Putamen (tissue), 1 donor: ENCODE results near the gene DSCAML1.

Experiments
- DNase-seq: peaks from one replicate; pipeline ENCODE4 v3.0.0-alpha.2; 2016; ENCODE audit warnings: low spot score

Gene DSCAML1

DNA sequence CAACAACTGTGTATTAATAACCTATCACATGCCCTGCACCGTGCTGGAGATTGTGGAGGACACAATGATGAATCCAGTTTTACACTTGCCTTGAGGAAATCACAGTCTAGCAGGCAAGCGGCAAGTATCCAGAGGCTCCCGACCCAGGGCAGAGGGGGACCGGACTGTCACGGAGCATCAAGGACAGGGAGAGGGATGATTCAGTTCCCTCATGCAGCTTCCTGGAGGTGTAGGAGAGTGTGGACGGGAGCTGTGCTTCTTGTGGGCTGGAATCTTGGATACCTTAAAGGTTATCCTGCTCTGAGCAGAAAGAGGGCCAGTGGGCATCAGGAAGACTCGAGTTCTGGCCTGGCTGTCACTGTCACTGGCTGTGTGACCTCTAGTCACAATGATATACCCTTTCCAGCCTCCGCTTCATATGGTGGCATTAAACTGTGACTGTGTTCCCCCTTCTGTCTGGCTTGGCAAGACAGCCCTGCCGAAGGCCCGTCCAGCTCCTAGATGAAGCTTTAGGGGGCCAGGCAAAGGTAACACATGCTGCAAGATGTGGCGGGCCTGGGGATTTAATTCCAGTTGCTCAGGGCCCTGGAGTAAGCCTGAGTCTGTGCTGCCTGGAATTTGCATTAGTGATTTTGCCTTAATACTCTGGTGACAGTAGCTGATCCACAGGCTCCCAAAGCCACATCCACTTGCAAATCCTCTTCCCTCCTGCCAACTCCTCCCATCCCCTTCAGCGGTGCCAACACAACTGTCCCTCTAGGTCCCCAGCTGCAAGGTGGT is 162.8 kb downstream of the DSCAML1 start:
- DNase-seq, result no peak

DNA sequence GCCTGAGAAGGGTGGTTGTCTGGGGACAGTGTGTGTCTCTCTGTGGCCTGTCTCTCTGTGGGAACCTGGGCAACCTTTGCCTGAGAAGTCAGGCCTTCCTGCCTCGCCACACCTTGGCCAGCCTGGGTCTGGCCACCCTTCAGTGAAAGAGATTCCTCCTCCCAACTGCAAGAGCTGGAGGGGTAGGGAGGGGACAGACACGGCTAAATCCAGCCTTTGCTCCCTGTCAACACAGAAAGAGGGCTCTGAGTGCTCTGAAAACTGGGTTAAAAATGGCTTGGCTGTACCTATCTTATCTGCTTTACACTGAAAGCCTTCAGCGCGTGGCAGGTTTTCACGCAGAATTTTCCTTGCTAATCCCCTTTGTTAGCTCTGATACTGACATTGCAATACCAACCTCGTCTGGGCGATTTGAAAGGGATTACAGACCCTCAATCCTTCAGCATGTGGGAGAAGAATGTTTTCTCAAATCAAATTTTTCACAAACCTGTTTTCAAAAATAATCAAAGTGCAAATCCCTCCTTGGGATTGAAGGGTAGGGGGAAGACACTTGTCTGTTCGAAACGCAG is 163.7 kb downstream of the DSCAML1 start:
- DNase-seq, result no peak

DNA sequence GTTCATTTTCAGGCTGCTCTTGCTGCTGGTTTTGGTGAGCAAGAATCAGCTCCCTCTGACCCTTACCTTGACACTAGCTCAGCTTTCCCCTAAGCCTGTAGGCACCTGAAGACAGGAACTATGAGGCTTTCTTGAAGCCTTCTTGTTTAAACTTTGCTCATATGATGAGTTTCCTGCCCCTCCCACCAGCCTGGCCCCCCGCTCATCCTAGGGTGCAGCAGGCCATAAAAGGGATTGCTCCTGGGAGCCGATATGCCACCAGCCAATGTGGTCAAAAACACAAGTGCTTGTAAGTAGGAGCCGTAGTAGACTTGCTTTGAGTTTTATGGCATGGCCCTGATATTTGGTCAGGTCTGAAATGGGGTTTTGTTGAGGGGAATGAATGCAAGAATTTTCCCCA is 164.7 kb downstream of the DSCAML1 start:
- DNase-seq, result no peak

DNA sequence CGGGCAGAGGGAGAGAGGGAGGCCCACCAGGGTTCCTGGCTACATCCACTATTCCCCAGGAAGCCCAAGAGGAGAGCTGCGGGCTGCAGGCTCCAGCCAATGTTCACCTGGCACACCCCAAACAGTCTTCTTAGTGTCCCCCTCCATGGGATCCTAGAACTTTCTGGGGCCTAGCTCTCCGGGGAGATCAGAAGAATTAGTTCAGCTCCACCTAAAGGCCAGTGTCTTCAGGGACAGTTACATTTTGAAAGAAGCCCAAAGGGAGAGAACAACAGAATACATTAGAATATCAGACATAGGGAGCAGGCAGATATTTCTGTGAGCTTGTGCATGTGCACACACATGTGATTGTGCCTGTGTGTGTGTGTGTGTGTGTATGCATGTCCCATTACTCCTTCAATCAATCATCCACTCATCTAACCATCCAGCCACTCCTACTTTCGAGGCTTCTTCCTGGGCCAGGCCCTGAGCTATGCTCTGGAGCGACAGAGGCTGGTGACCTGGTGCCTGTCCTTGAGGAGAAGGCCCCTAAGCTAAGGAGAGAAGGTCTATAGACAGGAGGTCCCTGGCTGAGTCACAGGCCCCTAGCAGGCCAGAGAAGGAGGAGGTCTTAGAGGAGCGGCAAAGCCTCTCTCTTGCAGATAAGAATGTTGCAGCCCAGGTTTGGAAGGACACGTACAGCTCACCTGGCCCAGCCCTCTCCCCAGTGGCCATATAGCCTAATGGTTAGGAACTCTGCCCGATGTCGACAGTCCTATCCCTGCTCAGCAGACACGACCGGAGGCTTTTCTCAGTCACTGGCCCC is 165.5 kb downstream of the DSCAML1 start:
- no peak for DNase-seq

DNA sequence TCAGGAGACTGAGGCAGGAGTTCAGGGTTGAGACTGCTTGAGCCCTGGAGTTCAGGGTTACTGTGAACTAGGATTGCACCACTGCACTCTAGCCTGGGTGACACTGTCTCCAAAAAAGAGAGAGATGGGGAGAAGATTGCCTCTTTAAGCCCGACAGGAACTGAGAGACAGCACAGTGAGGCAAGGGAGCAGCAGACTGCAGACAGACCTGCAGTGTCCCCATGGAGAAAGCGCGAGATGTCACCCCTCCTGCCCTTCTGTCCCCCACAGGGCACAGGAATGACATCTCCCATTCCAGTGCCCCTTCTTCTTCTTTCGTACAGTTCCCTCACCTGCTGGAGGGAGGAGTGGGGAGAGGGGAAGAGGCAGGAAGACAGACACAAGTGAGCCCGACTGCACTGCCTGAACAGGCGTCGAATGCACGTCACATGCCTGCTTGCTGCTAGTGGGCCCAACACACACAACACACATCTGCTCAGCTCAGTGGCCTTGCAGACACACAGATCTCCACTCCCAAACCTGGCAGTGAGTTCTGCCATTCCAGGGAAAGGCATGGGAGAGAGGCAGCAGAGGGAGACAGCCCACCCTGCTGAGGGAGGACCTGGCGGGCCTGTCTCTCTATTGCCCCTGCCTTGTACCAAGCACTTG is 167.0 kb downstream of the DSCAML1 start:
- DNase-seq, result no peak

DNA sequence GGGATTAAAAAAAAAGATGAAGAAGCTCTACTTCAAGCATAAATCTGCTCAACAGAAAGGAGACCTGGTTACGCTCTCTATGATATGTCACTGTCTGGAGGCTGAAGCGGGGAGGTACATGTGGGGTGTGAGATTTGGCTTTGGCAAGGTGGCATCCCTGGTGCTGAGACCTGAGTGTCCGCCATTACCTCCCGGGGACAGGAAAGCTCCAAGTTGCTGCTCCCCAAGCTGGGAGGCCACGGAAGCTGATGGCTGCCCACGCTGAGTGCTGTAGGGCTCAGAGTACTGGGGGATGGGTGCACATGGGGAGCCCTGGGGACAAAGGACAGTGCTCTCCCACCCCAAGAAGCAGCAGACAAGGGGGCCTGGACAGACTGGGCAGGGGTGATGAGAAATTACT is 167.9 kb downstream of the DSCAML1 start:
- DNase-seq, result no peak

DNA sequence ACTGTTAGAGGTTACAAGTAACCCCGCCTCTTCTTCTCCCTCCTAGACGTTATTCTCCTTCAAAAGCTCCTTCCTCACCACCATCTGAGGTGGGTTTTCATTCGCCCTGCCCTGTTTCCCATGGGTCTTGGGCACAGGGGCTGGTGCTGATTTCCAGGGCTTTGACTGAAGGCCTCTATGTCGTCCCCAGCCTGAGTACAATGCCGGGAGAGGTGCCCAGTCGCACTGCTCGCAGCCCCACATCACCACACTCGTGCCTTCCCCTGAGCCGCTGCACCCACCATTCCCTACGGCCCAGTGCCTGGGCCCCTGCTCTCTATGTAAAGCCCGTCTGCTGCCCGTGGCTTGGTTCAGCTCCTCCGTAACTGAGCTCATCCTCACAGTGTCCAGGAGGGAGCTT is 169.8 kb downstream of the DSCAML1 start:
- DNase-seq, result peak; percentile 73

DNA sequence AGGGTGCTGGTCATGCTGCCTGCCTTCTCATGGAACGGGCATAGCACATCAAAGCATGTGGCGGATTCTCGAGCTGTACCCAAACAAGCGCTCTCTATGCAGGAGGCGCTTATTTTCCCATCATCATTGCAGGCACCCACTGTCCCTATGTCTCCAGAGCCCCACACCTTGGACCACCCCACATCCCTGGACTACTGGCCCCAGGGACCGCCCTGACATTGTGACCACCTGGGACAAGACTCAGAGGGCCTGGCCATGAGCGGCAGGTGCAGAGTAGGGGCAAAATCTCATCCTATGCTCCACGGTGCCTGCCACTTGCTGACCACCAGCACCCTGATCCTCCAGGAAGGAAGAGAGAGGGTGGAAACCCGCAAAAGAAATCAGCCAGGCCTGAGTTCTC is 170.4 kb downstream of the DSCAML1 start:
- no peak for DNase-seq

DNA sequence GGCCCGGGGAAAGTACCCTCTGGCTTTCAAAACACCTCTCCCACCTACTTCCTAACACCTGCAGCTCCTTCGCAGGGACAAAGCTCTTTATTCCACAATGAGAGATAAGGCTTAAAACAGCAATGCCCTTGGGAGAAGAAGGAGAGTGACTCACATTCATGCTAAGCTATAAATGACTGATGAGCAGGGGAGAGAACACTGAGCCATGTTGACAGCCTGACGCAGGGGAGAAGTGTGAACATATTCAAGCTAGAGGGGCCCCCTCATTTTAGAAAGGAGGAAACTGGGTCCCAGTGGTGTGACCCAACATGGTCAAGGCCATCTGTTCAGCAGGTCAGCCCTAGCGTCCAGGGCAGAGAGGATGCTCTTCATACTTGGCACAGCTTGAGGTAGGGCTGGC is 171.8 kb downstream of the DSCAML1 start:
- DNase-seq, result no peak

DNA sequence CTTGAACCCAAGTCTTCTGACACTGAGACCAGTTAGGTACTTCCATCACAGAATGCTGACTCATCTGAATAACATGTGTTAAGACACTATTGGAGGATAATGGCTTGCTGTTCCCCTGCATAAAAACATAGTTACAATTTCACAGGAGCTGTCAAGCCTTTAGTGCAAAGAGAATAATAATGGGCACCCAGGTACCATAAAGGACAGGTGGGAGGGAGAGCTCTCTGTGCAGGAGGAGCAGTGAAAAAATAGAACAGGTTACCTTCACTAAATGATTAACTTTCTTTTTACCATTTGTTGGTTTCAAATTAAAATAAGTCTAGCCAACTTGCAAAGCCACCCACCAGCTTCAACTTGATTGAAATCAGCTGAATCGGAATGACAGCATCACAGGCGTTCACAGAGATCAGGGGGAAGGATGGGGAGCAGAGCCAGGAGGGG is 173.2 kb downstream of the DSCAML1 start:
- DNase-seq, result peak; percentile 77

DNA sequence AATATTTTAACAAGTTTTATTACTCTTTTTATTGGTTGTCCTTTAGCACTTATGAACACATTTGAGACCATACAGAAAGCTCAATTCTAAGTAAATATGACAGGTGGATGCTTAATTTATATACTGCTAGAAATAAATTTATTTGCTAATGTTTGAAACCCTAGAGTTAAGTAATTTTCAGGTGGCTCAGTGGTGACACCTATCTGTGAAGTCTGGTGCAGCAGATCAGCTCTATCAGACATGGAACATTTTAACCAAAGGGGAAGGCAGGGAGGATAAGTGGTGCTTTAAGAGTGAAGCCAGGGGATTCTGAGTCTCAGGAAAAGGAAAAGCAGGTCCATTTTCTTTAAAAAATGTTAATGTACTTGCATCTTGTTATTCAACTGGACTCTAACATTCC is 175.8 kb downstream of the DSCAML1 start:
- no peak for DNase-seq

DNA sequence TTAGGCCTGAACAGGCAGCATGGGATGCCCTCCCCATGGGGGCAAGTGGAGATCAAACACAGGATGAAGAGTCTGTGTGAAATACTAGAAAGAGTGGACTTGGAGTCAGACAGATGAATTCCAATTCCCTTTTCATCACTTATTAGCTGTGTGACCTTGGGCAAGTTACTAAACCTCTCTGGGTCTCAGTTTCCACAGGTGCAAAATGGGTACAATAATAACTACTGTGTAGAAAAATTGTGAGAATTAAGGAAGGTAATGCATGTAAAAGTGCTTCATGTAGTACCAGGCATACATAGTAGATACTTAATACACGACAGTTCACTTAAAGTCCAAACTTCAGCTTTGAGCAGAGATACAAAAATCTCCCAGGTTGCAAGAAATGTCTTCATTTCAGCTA is 176.4 kb downstream of the DSCAML1 start:
- DNase-seq, result no peak

DNA sequence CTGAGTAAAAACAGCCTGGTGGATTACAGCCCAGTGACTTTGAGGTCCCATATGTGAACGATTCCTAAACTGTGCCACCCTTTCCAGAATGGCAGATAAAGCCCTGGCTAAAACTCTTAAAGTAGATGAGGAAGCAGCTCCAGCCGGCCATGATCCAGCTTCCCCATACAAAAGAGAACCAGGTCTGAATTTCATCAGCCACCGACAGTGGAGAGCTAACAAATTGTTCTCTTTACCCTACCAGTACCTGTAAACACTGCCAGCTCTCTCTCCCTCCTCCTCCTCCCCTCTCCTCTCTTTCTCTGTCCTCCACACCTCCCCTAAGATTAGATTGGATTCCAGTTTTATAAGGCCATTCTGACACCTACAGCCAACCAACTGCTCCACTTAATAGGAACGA is 176.9 kb downstream of the DSCAML1 start:
- no peak for DNase-seq

DNA sequence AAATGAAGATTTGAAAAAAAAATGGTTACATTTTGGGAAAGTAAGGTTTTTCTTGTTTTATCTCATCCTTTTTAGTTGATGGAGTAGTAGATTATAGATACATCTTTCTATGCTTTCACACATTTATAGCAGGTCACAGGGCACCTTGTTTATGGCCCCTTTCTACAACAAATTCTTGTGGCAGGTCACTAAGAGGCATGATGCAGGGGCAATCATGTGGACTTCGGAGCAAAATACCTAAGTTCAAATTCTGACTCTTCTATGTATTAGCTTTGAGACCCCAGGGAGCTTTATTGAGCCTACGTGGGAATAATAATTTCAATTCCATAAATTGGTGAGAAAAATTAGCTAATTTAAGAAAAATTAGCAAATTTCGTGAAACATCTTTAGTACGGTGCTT is 177.4 kb downstream of the DSCAML1 start:
- no peak for DNase-seq

DNA sequence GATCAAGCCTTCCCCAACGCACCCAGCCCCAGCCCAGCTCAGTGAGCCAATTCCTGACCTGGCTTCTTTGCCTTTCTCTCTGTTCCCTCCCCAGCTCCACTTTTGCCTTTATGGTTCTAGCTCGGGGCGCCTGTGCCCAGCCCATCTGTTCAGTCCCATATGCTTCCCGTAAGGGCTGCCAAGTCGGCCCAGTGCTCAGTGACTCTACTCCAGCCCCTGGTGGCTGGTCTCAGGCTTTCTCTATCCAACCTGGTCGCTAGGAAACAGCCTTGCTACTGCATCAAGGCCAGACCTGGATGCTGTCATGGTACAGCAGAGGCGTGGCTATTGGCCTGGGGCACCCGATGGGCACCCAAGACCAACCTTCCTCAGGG is 178.0 kb downstream of the DSCAML1 start:
- no peak for DNase-seq

DNA sequence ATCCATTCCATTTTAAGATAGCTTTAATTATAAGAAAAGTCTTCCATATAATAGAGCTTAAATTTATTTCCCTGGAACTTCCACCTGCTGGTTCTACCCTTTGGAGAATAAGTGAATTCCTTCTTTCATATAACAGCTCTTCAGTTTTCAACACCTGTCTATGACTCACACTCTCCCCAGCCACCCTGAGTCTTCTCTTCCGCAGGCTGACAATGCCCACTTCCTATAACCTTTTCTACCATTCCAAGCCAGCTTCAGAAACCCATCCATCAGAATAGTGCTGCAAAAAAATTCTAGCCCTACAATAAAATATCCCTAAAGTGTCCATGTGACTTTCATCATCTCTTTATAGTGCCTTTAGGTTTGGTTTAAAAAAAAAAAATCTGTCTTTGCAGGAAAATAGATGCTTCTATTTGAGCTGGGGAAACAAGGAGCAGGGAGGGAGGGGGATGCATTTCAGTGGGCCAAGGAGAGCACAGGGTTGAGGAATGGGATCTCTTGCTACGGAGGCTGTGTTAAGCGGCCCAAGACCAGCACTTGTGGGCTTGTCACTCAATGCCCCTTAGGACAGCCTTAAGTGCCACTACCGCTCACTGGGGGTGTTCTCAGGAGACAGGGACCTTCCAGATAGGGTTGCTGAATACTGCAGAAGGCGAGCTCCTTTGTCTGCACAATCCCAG is 178.6 kb downstream of the DSCAML1 start:
- DNase-seq, result no peak

DNA sequence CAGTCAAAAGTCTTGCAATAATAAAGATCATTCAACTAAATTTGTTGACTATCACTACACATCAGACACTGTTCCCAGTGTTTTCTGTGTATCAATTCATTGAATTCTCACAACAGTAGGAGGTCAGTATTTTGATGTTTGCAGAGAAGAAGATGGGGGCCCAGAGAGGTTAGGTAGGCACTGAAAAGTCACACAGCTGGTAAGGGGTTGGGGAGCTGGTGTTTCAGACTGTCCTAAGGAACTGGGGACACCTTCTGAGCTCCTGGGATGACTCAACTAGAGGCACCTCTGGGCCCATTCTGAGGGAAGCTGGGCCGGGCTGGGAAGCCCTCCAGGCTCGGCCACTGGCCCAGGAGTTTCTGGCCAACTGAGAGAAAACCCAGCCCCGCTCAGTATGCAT is 180.0 kb downstream of the DSCAML1 start:
- no peak for DNase-seq

DNA sequence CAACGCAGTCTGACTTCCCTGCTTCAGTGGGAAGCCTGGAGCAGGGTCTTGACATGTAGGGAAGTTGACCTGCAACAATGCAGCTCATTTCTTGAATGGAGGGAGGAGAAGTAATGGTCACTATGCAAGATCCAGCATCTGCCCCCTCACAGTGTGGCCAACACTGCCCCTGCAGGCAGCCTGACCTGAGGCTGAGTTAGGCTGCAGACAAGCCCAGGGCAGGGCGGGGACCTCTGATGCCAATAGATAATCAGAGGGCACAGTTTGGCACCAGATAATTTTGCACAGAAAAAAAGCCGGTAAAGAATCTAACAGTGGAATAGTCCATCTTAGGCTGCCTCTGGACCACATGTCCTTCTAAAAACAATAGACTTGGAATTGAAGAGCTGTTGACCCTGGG is 182.3 kb downstream of the DSCAML1 start:
- no peak for DNase-seq

DNA sequence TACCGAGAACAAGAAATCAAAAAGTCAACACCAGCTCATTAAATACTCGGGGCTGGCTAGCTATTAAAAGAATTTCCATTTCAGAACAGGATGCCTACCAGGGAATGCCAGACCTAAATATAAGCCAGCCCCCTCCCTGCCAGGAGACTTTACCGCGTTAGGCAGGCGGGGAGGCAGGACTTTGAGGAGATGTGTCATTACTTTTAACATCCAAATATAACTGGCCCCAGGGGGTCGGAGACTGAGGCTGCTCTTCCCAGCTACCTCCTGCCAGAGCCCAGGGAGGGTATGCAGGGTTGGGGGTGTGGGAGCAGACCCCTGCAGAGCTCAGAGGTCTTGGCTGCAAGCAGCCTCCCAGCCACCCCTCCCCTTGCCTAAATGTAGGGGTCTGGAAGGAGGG is 183.5 kb downstream of the DSCAML1 start:
- no peak for DNase-seq

DNA sequence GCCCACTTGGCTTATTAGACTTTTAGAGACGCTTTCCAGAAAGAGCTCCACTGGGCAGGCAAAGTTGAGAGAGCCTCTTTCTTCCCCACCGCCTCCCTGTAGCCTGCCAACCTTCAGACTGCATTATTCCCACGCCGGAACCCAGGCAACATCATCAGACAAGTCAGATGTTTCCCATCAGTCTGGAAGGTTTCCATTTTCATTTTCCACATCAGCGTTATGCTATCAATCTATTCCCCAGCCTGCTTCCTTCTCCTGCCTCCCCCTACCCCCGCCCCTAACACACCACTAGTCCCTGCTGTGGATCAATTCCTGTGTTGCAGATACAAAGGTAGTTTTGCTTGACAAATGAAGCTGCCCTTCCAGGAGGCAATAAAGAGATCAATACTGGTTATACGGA is 184.8 kb downstream of the DSCAML1 start:
- DNase-seq, result no peak

DNA sequence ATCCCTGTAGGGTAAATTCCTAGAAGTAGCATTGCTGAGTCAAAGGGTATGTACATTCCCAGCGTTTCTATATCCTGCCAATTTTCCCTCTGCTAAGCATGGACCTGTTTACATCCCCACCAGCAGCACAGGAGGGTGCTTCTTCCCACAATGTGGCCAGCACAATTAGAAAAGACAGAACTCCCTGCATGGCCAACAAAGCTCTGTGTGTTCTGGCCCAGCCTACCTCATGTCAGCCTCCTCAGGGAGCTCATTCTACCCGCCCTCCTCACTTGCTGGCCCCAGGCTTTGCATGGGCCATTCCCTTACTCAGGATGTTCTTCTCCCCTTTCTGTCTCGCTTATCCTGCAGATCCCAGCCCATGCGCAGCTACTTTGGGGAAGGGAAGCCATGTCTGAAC is 186.1 kb downstream of the DSCAML1 start:
- DNase-seq, result no peak

DNA sequence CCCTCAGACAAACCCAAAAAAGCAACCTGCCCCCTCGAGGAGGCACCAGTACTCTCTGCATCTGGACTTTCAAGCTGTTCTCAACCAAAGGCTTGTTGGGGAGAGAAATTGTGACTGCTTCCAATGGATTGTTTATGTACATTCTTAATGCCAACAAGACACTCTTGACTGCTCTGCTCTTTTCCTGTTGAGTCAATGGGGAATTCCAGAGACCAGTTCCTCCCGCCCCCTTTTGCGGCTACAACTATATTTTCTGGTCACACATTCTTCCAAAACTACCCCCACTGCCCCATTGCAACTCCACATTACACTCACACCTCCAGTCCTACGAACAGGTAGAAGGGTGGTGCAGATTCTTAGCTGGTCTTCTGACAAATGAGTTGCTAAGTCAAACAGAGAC is 187.0 kb downstream of the DSCAML1 start:
- DNase-seq, result no peak
